Posterior cingulate gyrus (tissue), 11 donors: Measurements from ENCODE around the gene SKAP1.
"Not testable (repeated sequence)": the region's sequence is repeated elsewhere in the genome, so short reads cannot be mapped to it uniquely, and the experiment has no call there.

Experiments
- DNase-seq, 10 donors: peaks; one replicate each; pipeline versions ENCODE4 v3.0.0 to v3.0.0-alpha.2; 2020 to 2021; ENCODE audit warnings: mixed read lengths in 3 of 10
- intact Hi-C: fragments of 100-400 bp; cut with DNase I; formaldehyde crosslinking; loops from one replicate; pipeline ENCODE4 v1.15.1; 2023

The SKAP1 gene

DNA sequence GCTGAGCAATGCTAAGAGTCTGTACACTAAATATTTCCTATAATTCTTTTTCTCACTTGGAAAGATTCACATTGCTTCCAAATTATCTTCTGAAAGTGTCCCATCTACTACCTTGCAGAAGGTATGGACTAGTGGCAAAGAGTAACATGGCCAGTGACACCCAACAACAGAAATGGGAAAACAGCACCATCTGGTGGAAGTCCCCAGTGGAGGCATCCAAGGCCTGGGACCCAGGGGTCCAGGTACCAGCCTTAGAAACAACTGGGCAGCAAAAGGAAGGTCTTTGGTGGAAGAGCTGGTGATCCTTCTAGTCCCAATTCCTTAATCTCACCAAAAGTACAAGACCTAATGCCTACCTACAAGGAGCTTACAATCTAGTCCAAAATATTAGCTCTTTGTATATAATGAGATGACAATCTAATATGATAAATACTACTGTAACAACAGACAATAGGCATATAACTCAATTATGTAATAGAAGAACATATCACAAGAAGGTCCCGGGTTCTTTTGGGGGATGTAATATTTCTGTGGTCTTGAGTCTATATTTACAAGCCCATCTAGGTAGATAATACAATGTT lies 55.3 kb downstream of the SKAP1 start:
- intact Hi-C loops: no loop called here
- no peak for DNase-seq

DNA sequence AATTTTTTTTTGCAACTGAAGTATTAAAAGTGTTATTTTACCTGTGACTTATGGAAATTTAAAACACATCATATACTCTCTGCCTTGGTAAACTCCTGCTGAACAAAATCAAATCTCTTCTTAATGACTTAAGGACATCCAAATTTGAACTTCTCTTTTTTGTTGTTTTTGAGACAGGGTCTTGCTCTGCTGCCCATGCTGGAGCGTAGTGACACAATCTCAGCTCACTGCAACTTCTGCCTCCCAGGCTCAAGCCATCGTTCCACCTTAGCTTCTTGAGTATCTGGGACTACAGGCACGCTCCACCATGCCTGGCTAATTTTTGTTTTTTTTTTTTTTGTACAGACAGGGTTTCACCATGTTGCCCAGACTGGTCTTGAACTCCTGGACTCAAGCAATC lies 56.1 kb downstream of the SKAP1 start:
- DNase-seq: no peak
- intact Hi-C loops: no loop called here

DNA sequence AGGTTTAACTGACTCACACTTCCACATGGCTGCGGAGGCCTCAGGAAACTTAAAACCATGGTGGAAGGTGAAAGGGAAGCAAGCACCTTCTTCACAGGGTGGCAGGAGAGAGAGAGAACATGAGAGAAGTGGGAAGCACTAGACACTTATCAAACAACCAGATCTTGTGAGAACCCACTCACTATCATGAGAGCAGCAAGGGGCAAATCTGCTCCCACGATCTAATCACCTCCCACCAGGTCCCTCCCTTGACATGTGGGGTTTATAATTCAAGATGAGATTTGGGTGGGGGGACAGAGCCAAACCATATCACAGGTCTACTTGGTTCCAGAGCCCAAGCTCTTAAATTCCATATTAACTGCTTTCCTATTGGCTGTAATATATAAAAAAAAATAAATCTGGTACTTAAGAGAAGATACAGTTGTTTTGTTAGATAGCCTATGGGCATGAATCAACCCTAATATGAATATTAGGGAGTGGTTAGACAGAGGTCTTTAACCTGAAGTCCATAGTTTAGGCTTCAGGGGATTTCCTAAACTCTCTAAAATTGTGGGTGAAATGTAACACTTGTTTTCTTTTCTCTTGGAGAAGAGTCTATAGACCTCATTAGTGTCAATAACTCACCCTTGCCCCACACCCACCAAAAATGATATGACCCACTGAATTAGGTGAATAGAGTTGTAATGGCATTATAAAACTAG lies 56.7 kb downstream of the SKAP1 start:
- DNase-seq: no peak
- intact Hi-C loops: no loop called here

DNA sequence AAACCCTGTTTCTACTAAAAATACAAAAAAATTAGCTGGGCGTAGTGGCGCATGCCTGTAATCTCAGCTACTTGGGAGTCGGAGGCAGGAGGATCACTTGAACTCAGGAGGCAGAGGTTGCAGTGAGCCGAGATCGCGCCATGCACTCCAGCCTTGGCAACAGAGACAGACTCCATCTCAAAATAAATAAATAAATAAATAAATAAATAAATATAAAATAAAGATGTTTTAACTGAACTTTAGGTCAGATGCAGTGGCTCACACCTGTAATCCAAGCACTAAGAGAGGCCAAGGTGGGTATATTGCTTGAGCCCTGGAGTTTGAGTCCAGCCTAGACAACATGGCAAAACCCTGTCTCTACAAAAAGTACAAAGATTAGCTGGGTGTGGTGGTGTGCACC lies 61.0 kb downstream of the SKAP1 start:
- DNase-seq, intact Hi-C loops: not testable (repeated sequence)

DNA sequence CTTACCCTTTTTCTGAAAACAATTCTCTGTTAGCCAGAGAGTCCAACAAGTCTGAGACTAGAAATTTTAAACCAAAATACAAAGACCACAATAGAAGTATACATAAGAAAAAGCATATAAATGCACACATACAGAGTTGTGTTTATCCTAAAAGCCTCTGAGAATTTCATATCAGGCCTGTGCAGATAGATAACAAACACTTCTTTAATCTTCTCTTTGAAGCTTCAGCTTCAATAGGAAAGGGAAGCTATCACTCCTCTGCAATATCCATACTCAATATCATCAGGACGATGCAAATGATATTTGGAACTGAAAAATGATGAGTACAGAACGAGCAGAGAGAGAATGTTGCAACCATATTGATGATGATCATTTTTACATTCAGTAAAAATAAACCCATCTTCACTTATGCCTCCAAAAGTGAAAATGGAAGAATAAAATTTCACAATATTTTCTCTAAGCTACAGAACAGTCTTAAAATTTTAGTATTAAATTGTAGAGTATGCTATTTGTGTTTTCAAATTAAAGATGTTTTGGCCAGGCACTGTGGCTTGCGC lies 61.6 kb downstream of the SKAP1 start:
- DNase-seq: no peak
- intact Hi-C loops: no loop called here

DNA sequence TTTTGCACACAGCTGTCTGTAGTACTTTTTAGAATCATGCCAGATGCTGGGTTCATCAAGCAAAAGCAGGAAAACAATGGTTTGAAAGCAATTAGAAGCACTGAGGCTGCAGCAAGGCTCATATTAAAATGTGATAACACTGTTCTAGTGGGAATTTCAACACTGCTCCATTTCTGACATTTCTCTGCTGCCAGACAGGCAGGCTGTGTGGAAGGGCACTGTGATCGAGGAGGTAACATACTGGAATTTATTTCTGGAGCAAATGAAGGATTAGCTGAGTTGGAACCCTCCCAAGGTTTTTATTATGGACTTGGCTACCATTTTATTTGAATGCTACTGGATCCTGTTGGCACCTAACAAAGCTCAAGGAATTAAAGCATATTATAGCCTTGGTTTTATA lies 66.9 kb downstream of the SKAP1 start:
- intact Hi-C loops: no loop called here
- DNase-seq: no peak

DNA sequence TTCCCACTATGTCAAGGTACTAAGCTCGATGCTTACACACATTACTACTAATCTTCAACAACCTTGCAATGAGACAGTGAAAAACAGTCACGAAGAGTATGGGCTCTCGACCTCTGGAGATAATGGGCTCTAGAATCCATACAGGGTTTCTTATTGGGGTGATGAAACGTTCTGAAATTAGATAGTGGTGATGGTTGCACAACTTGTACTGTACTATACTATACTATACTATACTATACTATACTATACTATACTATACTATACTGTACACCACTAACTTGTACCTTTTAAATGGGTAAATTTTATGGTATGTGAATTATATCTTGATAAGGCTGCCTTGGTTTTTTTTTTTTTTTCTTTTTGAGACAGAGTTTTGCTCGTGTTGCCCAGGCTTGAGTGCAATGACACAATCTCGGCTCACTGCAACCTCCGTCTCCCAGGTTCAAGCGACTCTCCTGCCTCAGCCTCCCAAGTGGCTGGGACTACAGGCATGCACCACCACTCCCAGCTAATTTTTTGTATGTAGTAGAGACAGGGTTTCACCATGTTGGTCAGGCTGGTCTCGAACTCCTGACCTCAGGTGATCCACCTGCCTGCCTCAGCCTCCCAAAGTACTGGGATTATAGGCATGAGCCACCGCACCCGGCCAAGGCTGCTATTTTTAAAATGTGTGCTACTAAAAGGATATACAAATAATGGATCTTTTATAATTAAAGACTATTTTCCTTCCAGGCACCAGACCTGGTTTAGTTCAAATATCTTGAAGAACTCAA lies 69.0 kb downstream of the SKAP1 start:
- intact Hi-C loops, DNase-seq: not testable (repeated sequence)

DNA sequence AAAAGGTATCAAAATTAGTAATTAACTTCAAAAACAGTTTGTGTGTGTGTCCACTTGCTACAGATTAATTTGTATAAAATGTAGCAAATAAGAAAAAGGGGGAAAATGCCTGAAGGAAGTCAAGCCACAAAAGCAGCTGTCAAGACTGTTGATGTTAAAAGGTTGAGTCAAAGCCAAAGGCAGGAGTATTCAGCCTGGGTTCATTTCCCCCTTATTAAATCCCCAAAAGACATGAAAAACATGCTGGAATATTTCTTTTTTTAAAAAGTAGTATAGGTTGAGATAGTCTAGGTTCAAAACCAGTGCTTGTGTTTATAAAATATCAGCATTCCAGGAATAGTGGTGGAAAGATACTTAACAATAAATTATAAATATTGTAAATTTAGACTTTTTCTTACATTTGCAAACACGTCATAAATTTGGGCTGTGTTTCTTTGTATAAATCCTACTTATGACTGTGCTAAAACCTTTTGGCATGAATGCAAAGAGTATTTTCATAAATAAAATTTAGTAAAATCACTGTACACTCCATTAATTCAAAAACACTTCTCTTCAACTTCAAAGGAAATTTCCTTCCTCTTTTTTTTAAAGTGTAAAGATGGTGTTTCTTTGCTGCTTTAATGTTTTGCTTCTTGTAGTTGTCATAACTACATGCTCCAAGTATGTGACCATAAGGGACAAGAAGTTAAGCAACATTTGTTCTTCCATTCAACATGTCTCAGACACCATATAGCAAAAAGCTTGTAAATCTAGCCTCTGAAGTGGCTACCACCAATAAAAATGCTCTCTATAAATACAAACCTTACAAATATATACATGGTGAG lies 72.0 kb downstream of the SKAP1 start:
- no peak for DNase-seq
- intact Hi-C loops: no loop called here

DNA sequence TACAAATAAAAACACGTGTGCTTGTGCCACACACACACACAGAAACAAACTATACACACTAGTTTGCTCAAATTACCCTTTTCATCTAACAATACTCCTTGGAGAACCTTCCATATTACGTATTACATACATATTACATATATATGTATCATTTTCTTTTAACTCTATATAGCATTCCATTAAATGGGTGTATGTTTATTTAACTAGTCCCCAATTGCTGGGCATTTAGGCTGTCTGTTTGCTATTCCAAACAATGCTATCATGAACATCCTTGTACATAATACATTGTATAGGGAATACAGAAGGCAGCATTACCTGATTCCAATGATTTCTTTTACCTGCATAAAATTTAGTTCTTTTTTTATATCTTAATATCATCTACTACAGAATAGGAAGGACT lies 73.1 kb downstream of the SKAP1 start:
- DNase-seq: no peak
- intact Hi-C loops: no loop called here

DNA sequence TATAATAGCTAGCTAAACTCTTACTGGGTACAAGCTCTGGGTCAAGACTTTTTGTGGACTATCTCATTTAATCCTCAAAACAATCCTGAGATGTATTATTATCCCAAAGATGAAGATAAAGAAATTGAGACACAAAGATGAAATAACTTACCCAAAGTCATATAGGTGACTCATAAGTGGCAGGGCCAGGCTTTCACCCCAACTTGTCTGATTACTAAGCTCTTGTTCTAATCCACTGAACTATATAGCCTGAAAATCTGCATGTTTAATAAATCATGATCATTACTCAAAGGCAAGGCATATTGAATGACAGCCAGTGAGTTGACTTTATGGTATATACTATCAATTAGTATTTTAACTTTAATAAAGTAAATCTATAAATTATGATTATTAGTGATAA lies 77.4 kb downstream of the SKAP1 start:
- intact Hi-C loops: loop anchor here (5.0 kb wide), 1 partner anchor 265 kb away; the partner anchor contains the start of gene HOXB8
- no peak for DNase-seq

DNA sequence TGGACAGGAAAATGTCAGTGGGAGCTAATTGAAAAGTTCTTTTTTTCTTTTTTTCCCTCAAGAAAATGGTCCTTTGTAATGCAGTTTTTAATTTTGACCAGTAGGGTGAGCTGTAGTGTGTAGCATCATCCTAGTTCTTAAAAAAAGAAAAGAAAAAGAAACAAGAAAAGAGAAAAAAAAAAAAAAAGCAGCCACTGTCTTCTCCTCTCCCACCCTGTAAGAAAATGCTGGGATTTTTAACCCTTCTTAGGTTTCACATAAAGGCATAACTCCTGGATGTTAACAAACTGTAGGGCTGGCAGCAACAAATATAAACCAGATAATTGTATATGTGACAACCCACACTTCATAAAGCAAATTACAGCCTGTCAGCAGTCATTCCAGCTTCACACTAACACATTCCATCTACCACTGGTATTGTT lies 78.1 kb downstream of the SKAP1 start:
- intact Hi-C loops: loop anchor here (5.0 kb wide), 1 partner anchor 265 kb away; the partner anchor contains the start of gene HOXB8
- DNase-seq: no peak

DNA sequence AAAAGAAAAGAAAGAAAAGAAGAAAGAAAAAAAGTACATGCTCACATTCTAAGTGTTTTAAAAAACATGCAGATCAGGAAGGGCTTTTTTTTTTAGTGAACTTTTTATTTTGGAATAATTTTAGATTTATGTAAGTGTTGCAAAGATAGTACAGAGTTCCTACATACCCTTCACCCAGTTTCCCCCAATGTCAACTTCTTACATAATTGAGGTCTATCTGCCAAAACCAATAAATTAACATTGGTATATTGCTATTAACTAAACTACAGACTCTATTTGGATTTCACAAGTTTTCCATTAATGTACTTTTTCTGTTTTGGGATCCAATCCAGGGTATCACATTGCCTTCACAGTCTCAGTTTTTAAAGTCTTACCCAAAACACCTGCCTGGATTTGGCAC lies 81.7 kb downstream of the SKAP1 start:
- DNase-seq: no peak
- intact Hi-C loops: no loop called here

DNA sequence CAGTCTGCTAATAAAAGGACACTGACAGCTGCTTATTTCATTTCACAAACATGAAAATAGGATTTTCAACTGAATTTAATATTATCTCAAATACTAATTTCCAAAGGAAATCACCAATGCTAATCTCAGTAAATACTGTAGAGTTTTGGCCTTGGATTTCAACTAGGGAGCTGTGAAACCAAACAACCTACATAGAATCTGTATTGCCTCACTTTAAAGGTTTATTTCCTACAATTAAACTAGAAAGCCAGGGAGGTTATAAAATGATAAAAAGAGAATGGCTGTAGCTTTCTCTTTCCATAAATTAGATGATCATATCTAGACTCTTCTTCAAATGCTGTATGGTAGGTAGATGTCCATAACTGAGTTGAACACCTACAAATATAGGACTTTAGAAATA lies 82.8 kb downstream of the SKAP1 start:
- no peak for DNase-seq
- intact Hi-C loops: no loop called here

DNA sequence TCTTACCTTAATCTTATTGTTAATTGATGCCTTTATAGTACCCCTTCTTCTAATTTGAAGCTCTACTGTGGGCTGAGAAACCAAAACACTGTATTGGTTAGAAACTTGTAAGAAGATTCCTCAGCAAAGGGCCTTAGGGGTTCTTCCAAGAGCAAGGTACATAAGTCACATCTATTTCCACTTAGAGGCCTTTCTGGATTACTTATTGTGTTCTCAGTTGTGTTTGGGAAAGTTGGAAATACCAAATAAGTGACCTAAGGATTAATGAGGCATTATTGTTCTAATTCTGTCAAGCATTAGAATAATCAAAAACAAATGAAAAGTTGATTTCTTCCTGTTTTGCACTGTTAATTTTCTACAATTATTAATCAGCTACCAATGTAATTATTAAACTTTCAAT lies 85.8 kb downstream of the SKAP1 start:
- intact Hi-C loops: no loop called here
- no peak for DNase-seq

DNA sequence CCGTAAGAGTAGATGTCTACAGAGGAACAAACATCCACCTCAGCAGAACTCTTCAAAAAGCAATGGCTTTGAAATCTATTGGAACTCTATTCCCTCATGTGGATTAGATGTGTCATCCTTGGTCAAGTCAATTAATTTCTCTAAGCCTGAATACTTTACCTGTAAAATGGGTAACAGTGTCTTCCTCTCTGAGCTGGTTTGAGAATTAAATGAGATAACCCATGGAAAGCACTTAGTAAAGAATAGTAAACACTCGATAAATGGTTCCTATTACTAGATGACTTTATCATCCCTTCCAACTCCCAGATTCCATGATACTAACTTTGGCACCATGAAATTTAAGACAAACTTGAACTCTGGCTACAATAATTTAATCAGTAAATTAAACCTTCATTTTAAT lies 89.1 kb downstream of the SKAP1 start:
- no peak for DNase-seq
- intact Hi-C loops: no loop called here

DNA sequence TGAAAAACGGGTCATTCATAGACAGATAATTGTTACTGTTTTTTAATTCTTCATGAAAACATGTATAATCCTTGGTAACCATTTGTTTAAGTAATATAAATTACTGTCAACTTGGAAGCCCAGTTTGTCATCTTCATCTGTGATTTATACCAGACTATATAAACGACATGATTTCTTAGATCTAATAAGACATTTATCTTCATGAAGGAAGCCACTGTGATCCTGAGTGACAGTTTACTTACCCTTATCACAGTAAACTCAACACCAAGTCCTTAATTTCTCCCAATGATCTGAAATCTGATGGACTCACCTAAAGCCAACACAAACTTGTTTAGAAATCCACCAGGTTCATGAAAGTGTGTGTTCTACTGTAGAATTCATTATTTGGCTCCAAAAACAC lies 91.3 kb downstream of the SKAP1 start:
- no peak for DNase-seq
- intact Hi-C loops: no loop called here

DNA sequence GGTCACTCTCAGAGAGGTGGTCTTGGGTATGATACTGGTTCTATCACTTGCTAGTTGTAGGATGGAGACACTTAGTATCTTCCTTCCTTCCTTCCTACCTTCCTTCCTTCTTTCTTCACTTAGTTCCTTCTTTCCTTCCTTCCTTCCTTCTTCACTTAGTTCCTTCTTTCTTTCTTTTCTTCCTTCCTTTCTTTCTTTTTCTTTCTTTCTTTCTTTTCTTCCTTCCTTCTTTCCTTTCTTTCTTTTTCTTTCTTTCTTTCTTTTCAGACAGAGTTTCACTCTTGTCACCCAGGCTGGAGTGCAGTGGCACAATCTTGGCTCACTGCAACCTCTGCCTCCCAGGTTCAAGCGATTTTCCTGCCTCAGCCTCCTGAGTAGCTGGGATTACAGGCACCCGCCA lies 92.1 kb downstream of the SKAP1 start:
- DNase-seq, intact Hi-C loops: not testable (repeated sequence)

DNA sequence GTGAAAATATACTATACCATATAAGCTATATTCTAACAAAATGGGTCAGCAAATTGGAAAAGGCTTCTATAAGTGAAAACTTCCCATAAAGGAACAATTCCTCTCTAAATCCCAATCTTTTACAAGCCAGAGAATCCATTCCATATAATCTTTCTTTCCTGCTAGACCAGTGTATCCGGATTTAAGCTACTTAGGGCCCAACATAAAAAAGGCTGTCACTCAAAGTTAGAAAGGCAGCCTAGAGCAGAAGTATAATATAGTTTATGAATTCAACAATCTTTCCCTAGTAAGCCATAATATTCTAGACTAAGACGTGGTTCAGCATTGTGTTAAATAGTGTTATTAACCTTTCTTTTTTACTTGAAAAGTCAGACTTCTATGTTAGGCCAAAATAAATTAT lies 93.0 kb downstream of the SKAP1 start:
- no peak for DNase-seq
- intact Hi-C loops: loop anchor here (1.0 kb wide), 1 partner anchor 281 kb away; no protein-coding TSS in a partner anchor

DNA sequence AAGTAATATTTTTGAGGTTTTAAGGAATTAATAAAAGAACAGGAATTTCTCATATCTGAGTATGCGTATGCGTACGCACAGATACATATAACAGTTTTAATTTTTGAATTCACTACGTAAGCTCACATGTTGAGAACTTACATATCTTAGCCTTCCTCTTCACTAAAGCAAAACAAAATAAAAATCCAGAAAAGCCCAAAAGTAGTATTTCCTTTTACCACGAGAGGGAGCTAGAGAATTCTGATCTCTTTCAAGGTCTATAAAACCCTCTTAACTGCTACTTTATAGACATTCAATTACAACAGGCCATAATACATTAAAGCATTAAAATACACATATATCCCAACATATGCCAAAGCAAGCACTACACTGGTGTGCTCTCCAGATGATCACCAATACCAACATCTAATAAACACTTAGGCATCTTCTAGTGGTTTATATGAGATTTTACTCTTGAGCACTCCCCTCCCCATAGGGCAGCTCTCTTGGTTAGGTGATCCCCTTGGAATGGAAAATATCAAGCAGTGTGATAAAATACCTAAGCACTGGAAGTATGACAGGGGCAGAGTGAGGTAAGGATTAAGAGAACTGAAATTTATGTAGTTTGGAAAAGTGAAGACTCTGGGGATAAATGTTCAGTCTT lies 94.0 kb downstream of the SKAP1 start:
- intact Hi-C loops: loop anchor here (1.0 kb wide), 1 partner anchor 282 kb away; no protein-coding TSS in a partner anchor
- DNase-seq: no peak
